Measurements from ENCODE around the gene LAT. TPM values are rescaled to one million over a fixed set of nuclear protein-coding genes. Genes with fewer than 3 reads are reported as not detected.

LAT gene
- total and polyA plus RNA-seq, 8 donors: 1.3 to 26.8 (median 7.3) TPM; not detected in 1

- Histone ChIP-seq H3K27me3 (no peaks in the 10 kb centered on the region), H3K27ac (no peak overlapping the region), H3K4me1 (no peaks in the 10 kb centered on the region), H3K9me3 (no peaks in the 10 kb centered on the region), H3K4me3 (no peak overlapping the region), H3K36me3 (no peaks in the 10 kb centered on the region)
- DNase-seq: no peak
- intact Hi-C loops (cut with DNase I; ENCODE audit: low total_unique reads): no loop called here
- 78 to 89% (median 85%) methylated on average over 4 of the region's 4 CpGs for WGBS, 5 donors
- no peak for TF ChIP-seq EP300 (IDR thresholded peaks at IDR 0.05)
- TF ChIP-seq CTCF (IDR thresholded peaks at IDR 0.05): no peak
- TF ChIP-seq POLR2A (IDR thresholded peaks at IDR 0.05): no peak
- TF ChIP-seq POLR2AphosphoS5 (IDR thresholded peaks at IDR 0.05): no peak
These were observed 27.0 kb downstream of the LAT start for GRCh38 chr16:29011851-29012250.

GRCh38 chr16:29012913-29013553 lies 28.2 kb downstream of the LAT start:
- no peaks in the 10 kb centered on the region for H3K9me3 ChIP-seq
- H3K27me3 ChIP-seq: no peaks in the 10 kb centered on the region
- H3K36me3 ChIP-seq: no peaks in the 10 kb centered on the region
- TF ChIP-seq POLR2AphosphoS5 (IDR thresholded peaks at IDR 0.05) (no peak), POLR2A (IDR thresholded peaks at IDR 0.05) (no peak)
- no peak overlapping the region for H3K27ac ChIP-seq
- intact Hi-C loops (cut with DNase I; ENCODE audit: low total_unique reads): no loop called here
- 60 to 66% (median 63%) methylated on average over 9 of the region's 9 CpGs for WGBS, 5 donors
- DNase-seq: no peak
- no peaks in the 10 kb centered on the region for H3K4me1 ChIP-seq
- no peak overlapping the region for H3K4me3 ChIP-seq

DNA sequence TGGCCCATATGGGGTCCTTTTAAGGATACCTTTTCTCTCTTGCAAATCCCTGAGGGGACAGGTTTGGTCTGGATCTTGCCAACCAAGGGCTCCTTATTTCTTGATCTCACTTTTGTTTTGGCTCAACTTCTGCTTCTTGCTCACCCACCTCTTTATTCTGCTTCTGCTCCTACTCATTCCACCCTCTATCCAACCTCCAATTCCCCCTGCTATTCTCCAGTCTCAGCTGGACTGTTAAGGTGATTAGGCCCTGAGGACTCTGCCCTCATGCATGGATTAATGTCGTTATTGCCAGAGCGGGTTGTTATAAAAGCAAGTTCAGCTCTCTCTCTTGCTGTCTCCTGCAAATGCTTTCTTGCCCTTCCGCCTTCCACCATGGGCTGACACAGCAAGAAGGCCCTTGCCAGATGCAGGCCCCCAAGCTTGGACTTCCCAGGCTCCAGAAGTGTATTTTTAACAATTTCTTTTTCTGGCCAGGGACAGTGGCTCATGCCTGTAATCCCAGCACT lies 29.8 kb downstream of the LAT start:
- TF ChIP-seq EP300 (IDR thresholded peaks at IDR 0.05): no peak
- no peak for TF ChIP-seq CTCF (IDR thresholded peaks at IDR 0.05)
- no peak for TF ChIP-seq POLR2A (IDR thresholded peaks at IDR 0.05)
- TF ChIP-seq POLR2AphosphoS5 (IDR thresholded peaks at IDR 0.05): no peak
- intact Hi-C loops (cut with DNase I; ENCODE audit: low total_unique reads): no loop called here
- no peaks in the 10 kb centered on the region for H3K9me3 ChIP-seq
- no peak overlapping the region for H3K27ac ChIP-seq
- H3K27me3 ChIP-seq: no peaks in the 10 kb centered on the region
- no peaks in the 10 kb centered on the region for H3K36me3 ChIP-seq
- no peak overlapping the region for H3K4me3 ChIP-seq
- H3K4me1 ChIP-seq: no peaks in the 10 kb centered on the region
- 79 to 94% (median 90%) methylated on average over 3 of the region's 3 CpGs for WGBS, 5 donors
- DNase-seq: no peak

GRCh38 chr16:29022196-29022595 lies 37.3 kb downstream of the LAT start:
- Histone ChIP-seq H3K36me3 (no peaks in the 10 kb centered on the region), H3K4me1 (no peaks in the 10 kb centered on the region), H3K9me3 (no peaks in the 10 kb centered on the region), H3K4me3 (no peak overlapping the region), H3K27me3 (peaks cover 0 to 19% (median 0%) of the 10 kb centered on the region in 3 donors), H3K27ac (no peak overlapping the region)
- DNase-seq: no peak
- WGBS, 5 donors: 85 to 91% (median 89%) methylated on average over 5 of the region's 5 CpGs
- TF ChIP-seq CTCF (IDR thresholded peaks at IDR 0.05) (no peak), EP300 (IDR thresholded peaks at IDR 0.05) (no peak)
- intact Hi-C loops (cut with DNase I; ENCODE audit: low total_unique reads): no loop called here

Measured in stomach (tissue), 9 donors.